ENCODE data around the gene RASL11A. TPM values are rescaled to one million over a fixed set of nuclear protein-coding genes. Genes with fewer than 3 reads are reported as not detected.
"Not testable (repeated sequence)": the region's sequence is repeated elsewhere in the genome, so short reads cannot be mapped to it uniquely, and the experiment has no call there.

The RASL11A gene
- total RNA-seq, 2 experiments from 2014 or later = 0.69 to 0.92 TPM

GRCh38 chr13:27273658-27274425 lies 3.2 kb downstream of the RASL11A start:
- ChIA-PET CTCF (interaction anchor here (0.7 to 1.4 kb wide), 4 partner anchors 10 to 70 kb away, joined by 3 to 4 read pairs (median 3); no protein-coding TSS in a partner anchor), POLR2A (no interaction called here)
- no peaks in the 10 kb centered on the region for H3K9me3 Mint-ChIP-seq
- no peaks in the 10 kb centered on the region for H3K36me3 Mint-ChIP-seq (ENCODE audit: low read depth)
- no peak overlapping the region for H3K27ac Mint-ChIP-seq
- no peak overlapping the region for H3K4me3 Mint-ChIP-seq
- DNase-seq = no peak
- peaks cover 12% of the 10 kb centered on the region for H3K4me1 Mint-ChIP-seq
- peaks cover 29% of the 10 kb centered on the region for H3K27me3 Mint-ChIP-seq

- no peak for DNase-seq
- Mint-ChIP-seq H3K27me3 (peaks cover 29% of the 10 kb centered on the region), H3K9me3 (no peaks in the 10 kb centered on the region), H3K36me3 (ENCODE audit: low read depth) (no peaks in the 10 kb centered on the region), H3K27ac (no peak overlapping the region), H3K4me1 (peaks cover 12% of the 10 kb centered on the region), H3K4me3 (no peak overlapping the region)
- ChIA-PET POLR2A (no interaction called here), CTCF (interaction anchor here (0.6 to 1.4 kb wide), 4 partner anchors 10 to 43 kb away, joined by 3 to 4 read pairs (median 3); no protein-coding TSS in a partner anchor)
Measured at GRCh38 chr13:27274631-27275030, 4.0 kb downstream of the RASL11A start.

- Mint-ChIP-seq H3K9me3 (no peaks in the 10 kb centered on the region), H3K36me3 (ENCODE audit: low read depth) (no peaks in the 10 kb centered on the region), H3K4me3 (no peak overlapping the region), H3K27ac (no peak overlapping the region), H3K27me3 (peaks cover 28% of the 10 kb centered on the region), H3K4me1 (peaks cover 5% of the 10 kb centered on the region)
- ChIA-PET POLR2A (no interaction called here), CTCF (no interaction called here)
- no peak for DNase-seq
Measured at GRCh38 chr13:27276188-27276587, 5.6 kb downstream of the RASL11A start.

GRCh38 chr13:27279506-27279905 lies 8.9 kb downstream of the RASL11A start:
- POLR2A ChIA-PET = interaction anchor here (0.7 kb wide), 1 partner anchor 51 kb away, joined by 3 read pairs; no protein-coding TSS in a partner anchor
- no peak overlapping the region for H3K4me3 Mint-ChIP-seq
- CTCF ChIA-PET = interaction anchor here (0.9 to 2.3 kb wide), 2 partner anchors 9 to 10 kb away, joined by 4 to 8 read pairs; partner anchors contain the start of gene RASL11A
- no peaks in the 10 kb centered on the region for H3K36me3 Mint-ChIP-seq (ENCODE audit: low read depth)
- DNase-seq = no peak
- H3K27ac Mint-ChIP-seq = no peak overlapping the region
- H3K4me1 Mint-ChIP-seq = no peaks in the 10 kb centered on the region
- peaks cover 9% of the 10 kb centered on the region for H3K27me3 Mint-ChIP-seq
- no peaks in the 10 kb centered on the region for H3K9me3 Mint-ChIP-seq

- CTCF ChIA-PET = interaction anchor here (0.9 to 2.3 kb wide), 4 partner anchors 10 to 79 kb away, joined by 3 to 8 read pairs (median 5); partner anchors contain the start of gene RASL11A
- no peak overlapping the region for H3K27ac Mint-ChIP-seq
- H3K9me3 Mint-ChIP-seq = no peaks in the 10 kb centered on the region
- H3K36me3 Mint-ChIP-seq (ENCODE audit: low read depth) = no peaks in the 10 kb centered on the region
- no peak overlapping the region for H3K4me3 Mint-ChIP-seq
- no peaks in the 10 kb centered on the region for H3K4me1 Mint-ChIP-seq
- peaks cover 7% of the 10 kb centered on the region for H3K27me3 Mint-ChIP-seq
- POLR2A ChIA-PET = interaction anchor here (0.7 kb wide), 1 partner anchor 51 kb away, joined by 3 read pairs; no protein-coding TSS in a partner anchor
- DNase-seq = no peak
Measured at GRCh38 chr13:27280009-27280656, 9.5 kb downstream of the RASL11A start.

GRCh38 chr13:27280841-27281240 lies 10.2 kb downstream of the RASL11A start:
- no peak overlapping the region for H3K27ac Mint-ChIP-seq
- no peaks in the 10 kb centered on the region for H3K4me1 Mint-ChIP-seq
- CTCF ChIA-PET = interaction anchor here (1.0 to 2.3 kb wide), 4 partner anchors 10 to 78 kb away, joined by 3 to 8 read pairs (median 5); partner anchors contain the start of gene RASL11A
- no peaks in the 10 kb centered on the region for H3K36me3 Mint-ChIP-seq (ENCODE audit: low read depth)
- H3K9me3 Mint-ChIP-seq = no peaks in the 10 kb centered on the region
- DNase-seq = no peak
- POLR2A ChIA-PET = no interaction called here
- no peak overlapping the region for H3K4me3 Mint-ChIP-seq
- peaks cover 7% of the 10 kb centered on the region for H3K27me3 Mint-ChIP-seq

- Mint-ChIP-seq H3K27me3 (peaks cover 4% of the 10 kb centered on the region), H3K36me3 (ENCODE audit: low read depth) (no peaks in the 10 kb centered on the region), H3K9me3 (no peaks in the 10 kb centered on the region), H3K4me3 (no peak overlapping the region), H3K4me1 (no peaks in the 10 kb centered on the region), H3K27ac (no peak overlapping the region)
- no peak for DNase-seq
- ChIA-PET POLR2A (no interaction called here), CTCF (interaction anchor here (1.0 to 3.5 kb wide), 5 partner anchors 9 to 296 kb away, joined by 3 to 11 read pairs (median 6); partner anchors contain the start of gene RASL11A)
Measured at GRCh38 chr13:27281420-27281819, 10.8 kb downstream of the RASL11A start.

- no peak overlapping the region for H3K4me3 Mint-ChIP-seq
Measured at GRCh38 chr13:27283906-27284493, 13.4 kb downstream of the RASL11A start.

GRCh38 chr13:27288392-27288791 lies 17.8 kb downstream of the RASL11A start:
- no peak for DNase-seq
- Mint-ChIP-seq H3K27ac (no peak overlapping the region), H3K9me3 (no peaks in the 10 kb centered on the region), H3K27me3 (no peaks in the 10 kb centered on the region), H3K36me3 (ENCODE audit: low read depth) (no peaks in the 10 kb centered on the region), H3K4me1 (peaks cover 6% of the 10 kb centered on the region), H3K4me3 (no peak overlapping the region)
- ChIA-PET CTCF (no interaction called here), POLR2A (no interaction called here)

More at GRCh38 chr13:27283906-27284493, 13.4 kb downstream of the RASL11A start:
- Mint-ChIP-seq H3K27ac (no peak overlapping the region), H3K9me3 (no peaks in the 10 kb centered on the region), H3K27me3 (no peaks in the 10 kb centered on the region), H3K36me3 (ENCODE audit: low read depth) (no peaks in the 10 kb centered on the region), H3K4me1 (no peaks in the 10 kb centered on the region)
- no peak for DNase-seq
- ChIA-PET POLR2A (no interaction called here), CTCF (interaction anchor here (0.6 to 3.5 kb wide), 5 partner anchors 10 to 1372 kb away, joined by 3 to 11 read pairs (median 3); no protein-coding TSS in a partner anchor)

GRCh38 chr13:27289011-27289665 lies 18.5 kb downstream of the RASL11A start:
- CTCF ChIA-PET = interaction anchor here (1.0 to 2.0 kb wide), 2 partner anchors 8 to 9 kb away, joined by 4 to 6 read pairs; no protein-coding TSS in a partner anchor
- peaks cover 14% of the 10 kb centered on the region for H3K4me1 Mint-ChIP-seq
- H3K36me3 Mint-ChIP-seq (ENCODE audit: low read depth) = no peaks in the 10 kb centered on the region
- no peak overlapping the region for H3K4me3 Mint-ChIP-seq
- no peak overlapping the region for H3K27ac Mint-ChIP-seq
- H3K27me3 Mint-ChIP-seq = no peaks in the 10 kb centered on the region
- POLR2A ChIA-PET = no interaction called here
- DNase-seq = no peak
- H3K9me3 Mint-ChIP-seq = no peaks in the 10 kb centered on the region

GRCh38 chr13:27290715-27291114 lies 20.1 kb downstream of the RASL11A start:
- ChIA-PET CTCF (interaction anchor here (0.7 to 2.0 kb wide), 3 partner anchors 9 to 285 kb away, joined by 3 to 6 read pairs (median 3); no protein-coding TSS in a partner anchor), POLR2A (no interaction called here)
- H3K9me3 Mint-ChIP-seq = no peaks in the 10 kb centered on the region
- no peak overlapping the region for H3K4me3 Mint-ChIP-seq
- H3K27ac Mint-ChIP-seq = no peak overlapping the region
- no peak for DNase-seq
- no peaks in the 10 kb centered on the region for H3K27me3 Mint-ChIP-seq
- no peaks in the 10 kb centered on the region for H3K36me3 Mint-ChIP-seq (ENCODE audit: low read depth)
- H3K4me1 Mint-ChIP-seq = peaks cover 22% of the 10 kb centered on the region

- DNase-seq; H3K27me3 Mint-ChIP-seq; H3K4me3 Mint-ChIP-seq; POLR2A ChIA-PET; H3K36me3 Mint-ChIP-seq (ENCODE audit: low read depth); H3K9me3 Mint-ChIP-seq; H3K27ac Mint-ChIP-seq: not testable (repeated sequence)
- H3K4me1 Mint-ChIP-seq = peaks cover 22% of the 10 kb centered on the region
- CTCF ChIA-PET = interaction anchor here (0.5 to 1.4 kb wide), 2 partner anchors 18 to 345 kb away, joined by 3 read pairs; no protein-coding TSS in a partner anchor
Measured at GRCh38 chr13:27291967-27292366, 21.3 kb downstream of the RASL11A start.

Data from activated CD4-positive, alpha-beta T cell treated with anti-CD3 and anti-CD28 coated beads, Interleukin-2, amount 10 ng/mL, durations not matched to agents 7 days and 5 days (primary cell).